Measurements from ENCODE around the gene EIF2AK2.

The EIF2AK2 gene

GRCh38 chr2:37180640-37181039 lies 23.9 kb upstream of the EIF2AK2 start:
- TF ChIP-seq SIN3A (IDR thresholded peaks at IDR 0.05; ENCODE audit: borderline replicate concordance, insufficient read depth, low read length), result no peak
- TF ChIP-seq FOXP2 (optimal IDR thresholded peaks at IDR 0.05; ENCODE audit: borderline replicate concordance, extremely low read depth, extremely low read length, insufficient read depth), result no peak
- TF ChIP-seq REST (IDR thresholded peaks at IDR 0.05; ENCODE audit: insufficient read depth in 1 of 2, low read depth in 2 of 2, low read length in 2 of 2), result no peak

GRCh38 chr2:37180006-37180639 lies 23.3 kb upstream of the EIF2AK2 start:
- no peak for TF ChIP-seq SIN3A (IDR thresholded peaks at IDR 0.05; ENCODE audit: borderline replicate concordance, insufficient read depth, low read length)
- no peak for TF ChIP-seq FOXP2 (optimal IDR thresholded peaks at IDR 0.05; ENCODE audit: borderline replicate concordance, extremely low read depth, extremely low read length, insufficient read depth)
- TF ChIP-seq POLR2AphosphoS5 (IDR thresholded peaks at IDR 0.05; ENCODE audit: low read depth, low read length), result no peak
- TF ChIP-seq TAF1 (IDR thresholded peaks at IDR 0.05; ENCODE audit: borderline replicate concordance, insufficient read depth, low read length), result no peak
- TF ChIP-seq REST (IDR thresholded peaks at IDR 0.05; ENCODE audit: insufficient read depth in 1 of 2, low read depth in 2 of 2, low read length in 2 of 2), result no peak

GRCh38 chr2:37173741-37174140 lies 17.0 kb upstream of the EIF2AK2 start:
- no peak for TF ChIP-seq REST (IDR thresholded peaks at IDR 0.05; ENCODE audit: insufficient read depth in 1 of 2, low read depth in 2 of 2, low read length in 2 of 2)
- no peak for TF ChIP-seq POLR2AphosphoS5 (IDR thresholded peaks at IDR 0.05; ENCODE audit: low read depth, low read length)
- TF ChIP-seq FOXP2 (optimal IDR thresholded peaks at IDR 0.05; ENCODE audit: borderline replicate concordance, extremely low read depth, extremely low read length, insufficient read depth), result no peak
- no peak for TF ChIP-seq SIN3A (IDR thresholded peaks at IDR 0.05; ENCODE audit: borderline replicate concordance, insufficient read depth, low read length)
- TF ChIP-seq TAF1 (IDR thresholded peaks at IDR 0.05; ENCODE audit: borderline replicate concordance, insufficient read depth, low read length), result no peak

- no peak for TF ChIP-seq REST (IDR thresholded peaks at IDR 0.05; ENCODE audit: insufficient read depth in 1 of 2, low read depth in 2 of 2, low read length in 2 of 2)
- no peak for TF ChIP-seq FOXP2 (optimal IDR thresholded peaks at IDR 0.05; ENCODE audit: borderline replicate concordance, extremely low read depth, extremely low read length, insufficient read depth)
- TF ChIP-seq SIN3A (IDR thresholded peaks at IDR 0.05; ENCODE audit: borderline replicate concordance, insufficient read depth, low read length), result no peak
- TF ChIP-seq POLR2AphosphoS5 (IDR thresholded peaks at IDR 0.05; ENCODE audit: low read depth, low read length), result no peak
- TF ChIP-seq TAF1 (IDR thresholded peaks at IDR 0.05; ENCODE audit: borderline replicate concordance, insufficient read depth, low read length), result no peak
Measured at GRCh38 chr2:37171624-37171950, 14.8 kb upstream of the EIF2AK2 start.

Measured in PFSK-1 (cell line).